Measurements from ENCODE around the gene EXOC6.
"Not testable (repeated sequence)": the region's sequence is repeated elsewhere in the genome, so short reads cannot be mapped to it uniquely, and the experiment has no call there.

Gene EXOC6

DNA sequence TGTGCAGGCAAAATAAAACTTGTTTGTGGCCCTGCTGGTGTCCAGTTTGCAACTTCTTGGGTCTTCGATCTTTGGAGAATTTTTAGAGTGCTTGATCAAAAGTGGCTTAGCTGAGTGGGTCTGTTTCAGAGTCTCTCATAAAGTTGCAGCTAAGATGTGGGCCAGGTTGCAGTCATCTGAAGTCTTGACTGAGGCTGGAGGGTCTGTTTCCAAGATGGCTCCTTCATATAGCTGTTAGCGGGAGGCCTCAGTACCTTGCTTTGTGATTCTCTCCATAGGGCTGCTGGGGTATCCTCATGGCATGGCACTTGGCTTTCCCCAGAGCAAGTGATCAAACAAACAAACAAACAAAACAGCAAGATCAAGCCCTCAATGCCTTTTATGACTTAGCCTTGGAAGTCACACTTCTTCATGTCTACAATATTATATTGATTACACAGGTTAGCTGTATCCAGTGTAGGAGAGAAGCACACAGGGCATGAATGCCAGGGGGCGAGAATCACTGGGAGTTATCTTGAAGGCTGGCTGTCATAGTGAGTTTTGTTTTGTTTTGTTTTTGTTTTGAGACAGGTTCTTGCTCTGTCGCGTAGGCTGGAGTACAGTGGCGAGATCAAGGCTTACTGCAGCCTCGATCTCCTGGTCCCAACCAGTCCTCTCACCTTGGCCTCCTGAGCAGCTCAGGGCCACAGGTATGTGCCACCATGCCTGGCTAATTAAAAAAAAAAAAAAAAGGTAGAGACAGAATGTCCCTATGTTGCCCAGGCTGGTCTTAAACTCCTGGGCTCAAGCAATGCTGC, 235.6 kb downstream of the EXOC6 start:
- no peak for DNase-seq

DNA sequence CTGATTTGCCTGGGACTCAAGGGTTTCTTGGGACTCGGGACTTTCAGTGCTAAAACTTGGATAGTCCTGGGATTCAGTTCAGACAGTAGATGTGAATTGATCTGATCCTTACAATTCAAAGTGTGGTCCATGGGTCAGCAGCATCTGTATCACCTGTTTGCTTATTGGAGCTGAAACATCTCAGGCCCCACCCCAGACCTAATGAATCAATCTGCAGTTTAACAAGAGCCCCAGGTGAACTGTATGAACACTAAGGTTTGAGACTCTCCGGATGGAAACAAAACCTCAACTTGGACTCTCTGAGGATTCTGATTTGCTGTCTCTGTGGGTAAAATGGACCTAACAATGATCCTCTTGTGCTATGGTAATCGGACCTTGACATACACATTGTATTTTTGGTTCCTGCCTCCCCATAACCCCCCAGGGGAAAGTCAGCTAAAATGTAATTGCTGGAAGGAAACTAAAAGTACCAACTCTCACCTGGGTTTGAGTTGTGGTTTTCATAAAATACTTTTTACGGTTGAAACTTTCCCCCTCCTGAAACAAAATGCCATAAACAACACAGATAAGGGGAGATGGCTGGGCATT, 237.0 kb downstream of the EXOC6 start:
- no peak for DNase-seq

- DNase-seq = no peak
These were observed 238.0 kb downstream of the EXOC6 start for GRCh38 chr10:93086289-93086688.

DNA sequence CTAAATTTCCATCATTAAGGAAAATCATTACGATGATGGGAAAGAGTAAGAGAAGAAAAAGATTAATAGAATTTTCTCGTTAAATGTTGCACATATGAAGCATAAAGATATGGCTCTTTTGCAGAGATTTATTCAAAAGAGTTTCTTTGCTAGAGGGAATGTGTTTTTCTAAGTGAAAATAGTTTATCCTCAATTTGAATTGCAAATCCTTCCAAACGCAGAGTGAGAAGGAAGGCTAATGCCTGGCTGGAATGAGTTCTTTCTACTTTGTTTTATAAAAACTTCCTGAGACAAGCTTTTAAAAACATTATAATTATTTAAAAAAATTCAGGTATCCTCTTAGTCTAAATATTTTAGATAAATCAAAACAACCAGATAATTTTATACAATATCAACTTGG, 239.5 kb downstream of the EXOC6 start:
- no peak for DNase-seq

- DNase-seq = no peak
These were observed 240.1 kb downstream of the EXOC6 start for GRCh38 chr10:93088466-93088865.

DNA sequence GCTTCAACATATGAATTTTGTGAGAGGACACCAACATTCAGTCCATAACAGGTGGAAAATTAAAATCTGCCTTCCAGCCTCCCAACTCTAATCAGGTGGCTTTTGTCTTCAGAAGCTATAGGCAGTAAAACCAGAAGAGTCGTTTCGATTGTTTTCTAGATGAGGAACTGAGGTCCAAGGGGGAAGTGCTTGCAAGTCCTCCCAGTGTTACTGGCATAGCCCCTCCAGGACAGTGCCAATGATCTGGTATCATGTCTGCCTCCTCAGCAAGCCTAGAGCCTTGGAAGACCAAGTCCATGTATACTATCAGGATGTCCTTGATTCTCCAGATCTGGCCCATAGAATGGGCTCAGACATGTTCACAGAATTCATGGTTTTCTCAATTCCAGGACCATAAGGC, 242.3 kb downstream of the EXOC6 start:
- DNase-seq = no peak

GRCh38 chr10:93091960-93092359, 243.6 kb downstream of the EXOC6 start:
- no peak for DNase-seq

DNA sequence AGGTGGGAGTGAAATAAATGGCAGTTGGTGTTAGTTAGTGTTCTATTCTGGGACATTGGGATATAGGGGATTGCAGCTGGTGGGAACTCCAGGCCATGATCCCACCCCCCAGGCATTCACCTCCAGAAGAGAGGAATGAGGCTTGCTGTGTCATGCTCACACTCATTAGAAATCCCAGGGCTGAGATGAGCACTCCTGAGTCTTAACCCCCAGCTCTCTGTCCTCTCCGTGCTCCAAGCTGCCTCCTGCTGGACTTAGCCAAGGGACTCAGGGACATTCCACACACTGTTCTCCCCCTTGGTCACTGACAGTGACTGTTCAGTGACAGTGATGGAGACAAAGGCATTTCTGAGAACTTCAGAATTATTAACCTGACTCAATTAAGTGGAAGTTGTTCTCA, 246.9 kb downstream of the EXOC6 start:
- no peak for DNase-seq

DNA sequence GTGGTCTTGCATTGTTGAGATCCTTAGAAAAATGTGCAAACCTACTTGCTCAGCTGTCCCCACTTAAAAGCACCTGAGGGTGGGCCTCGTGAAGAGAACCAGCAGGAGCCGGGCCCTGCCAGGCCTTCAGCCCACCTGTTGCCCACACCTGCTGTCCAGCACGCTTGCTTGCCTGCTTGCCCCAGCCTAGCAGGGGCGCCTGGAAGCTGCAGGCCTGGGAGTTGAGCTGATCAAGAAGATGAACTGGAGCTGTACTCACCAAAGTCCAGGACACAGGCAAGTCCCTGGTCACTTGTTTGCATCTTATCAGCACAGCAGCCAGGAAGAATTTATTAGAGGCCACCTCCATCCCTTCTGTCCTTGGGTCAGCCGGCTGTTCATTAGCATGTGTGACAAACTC, 248.6 kb downstream of the EXOC6 start:
- no peak for DNase-seq

DNA sequence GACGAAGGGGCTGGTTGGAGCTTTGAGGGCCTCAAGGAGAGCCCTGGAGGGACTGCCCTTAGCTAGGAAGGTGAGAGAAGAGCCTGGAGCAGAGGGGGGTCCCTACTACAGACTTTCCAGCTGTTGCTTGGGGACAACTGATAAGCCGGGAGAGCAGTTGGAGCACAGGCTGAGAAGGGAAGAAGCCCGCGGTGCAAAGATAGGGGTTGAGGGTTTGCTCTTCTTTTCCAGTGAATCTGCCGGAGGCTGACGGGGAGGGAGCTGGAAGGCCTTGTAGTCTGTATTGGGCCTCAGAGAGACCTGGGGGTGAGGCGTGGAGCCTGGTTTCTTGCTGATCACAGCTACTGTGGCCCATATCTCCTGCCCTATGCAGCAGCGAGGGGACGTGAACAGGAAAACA, 249.1 kb downstream of the EXOC6 start:
- DNase-seq = no peak

GRCh38 chr10:93098816-93099215, 250.5 kb downstream of the EXOC6 start:
- no peak for DNase-seq

- no peak for DNase-seq
These were observed 251.3 kb downstream of the EXOC6 start for GRCh38 chr10:93099670-93100069.

- not testable (repeated sequence) for DNase-seq
These were observed 252.8 kb downstream of the EXOC6 start for GRCh38 chr10:93101148-93101547.

DNA sequence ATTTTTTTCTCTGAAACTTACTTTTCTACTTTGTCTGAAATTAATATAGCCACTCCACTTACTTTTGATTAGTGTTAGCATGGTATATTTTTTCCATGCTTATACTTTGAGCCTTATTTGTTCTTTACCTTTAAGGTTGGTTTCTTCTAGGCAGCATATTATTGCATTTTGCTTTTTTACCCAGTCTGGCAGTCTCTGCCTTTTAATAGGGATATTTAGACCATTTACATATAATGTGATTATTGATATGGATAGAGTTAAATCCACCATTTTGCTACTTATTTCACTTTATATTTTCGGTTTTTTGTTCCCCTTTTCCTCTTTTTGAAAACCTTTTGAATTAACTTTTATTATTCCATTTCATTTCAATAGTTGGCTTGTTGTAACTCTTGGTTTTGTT, 255.6 kb downstream of the EXOC6 start:
- no peak for DNase-seq

- DNase-seq = peak; percentile 96
These were observed 258.3 kb downstream of the EXOC6 start for GRCh38 chr10:93106631-93107072.
